ENCODE data around the gene NLN. TPM values are rescaled to one million over a fixed set of nuclear protein-coding genes. Genes with fewer than 3 reads are reported as not detected.
A peak's percentile ranks its signal among the peaks of the same experiment; 100 is the strongest.
"Not testable (repeated sequence)": the region's sequence is repeated elsewhere in the genome, so short reads cannot be mapped to it uniquely, and the experiment has no call there.

Gene NLN
- total RNA-seq, 4 donors from 2014 or later, result 2.2 to 17.3 (median 9.8) TPM

DNA sequence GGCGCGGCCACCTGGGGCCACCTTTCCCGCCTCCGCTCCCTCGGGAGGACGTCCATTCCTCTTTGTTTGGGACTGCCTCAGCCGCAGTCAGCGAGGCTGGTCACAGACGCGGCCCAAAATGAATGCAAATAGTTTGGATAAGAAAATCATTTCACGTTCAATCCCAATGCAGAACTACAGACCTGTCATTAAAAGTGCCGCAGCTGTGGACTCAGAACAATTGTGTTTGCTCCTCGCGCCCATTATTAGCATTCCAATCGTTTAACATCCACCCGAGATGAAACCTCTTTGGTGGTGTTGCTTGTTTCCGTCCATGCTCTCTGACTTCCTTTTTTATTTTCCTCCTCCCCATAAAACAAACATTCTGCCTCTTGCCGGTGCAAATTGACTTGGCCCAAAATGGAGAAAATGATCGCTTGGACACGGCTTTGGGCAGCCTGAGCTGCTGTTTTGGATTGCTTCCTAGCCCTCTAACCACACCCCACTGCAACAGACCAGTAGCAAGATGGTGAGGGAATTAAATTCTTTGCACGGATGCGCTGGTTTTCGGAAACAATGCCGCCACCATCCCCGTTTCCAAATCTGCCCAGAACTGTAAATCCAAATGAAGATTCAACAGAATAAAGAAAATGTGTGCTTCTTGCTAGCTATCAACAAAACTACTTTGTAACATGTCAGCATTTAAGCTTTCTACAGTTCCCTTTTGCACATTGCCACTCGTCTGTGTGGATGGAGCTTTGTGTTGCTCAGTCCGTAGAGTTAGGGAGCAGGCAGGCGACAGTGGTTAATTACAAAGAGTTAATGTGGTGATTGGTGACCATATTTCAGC lies 784 bp downstream of the NLN start:
- Histone ChIP-seq H3K27me3 (no peaks in the 10 kb centered on the region), H3K27ac (peak overlapping the region; percentile 41 to 92 (median 80)), H3K4me3 (peak overlapping the region; percentile 91 to 99 (median 96)), H3K36me3 (no peaks in the 10 kb centered on the region), H3K9me3 (no peaks in the 10 kb centered on the region), H3K4me1 (peaks cover 0 to 6% (median 2%) of the 10 kb centered on the region in 4 donors)
- TF ChIP-seq CTCF (IDR thresholded peaks at IDR 0.05) (no peak), POLR2A (IDR thresholded peaks at IDR 0.05) (no peak)
- no peak for DNase-seq

DNA sequence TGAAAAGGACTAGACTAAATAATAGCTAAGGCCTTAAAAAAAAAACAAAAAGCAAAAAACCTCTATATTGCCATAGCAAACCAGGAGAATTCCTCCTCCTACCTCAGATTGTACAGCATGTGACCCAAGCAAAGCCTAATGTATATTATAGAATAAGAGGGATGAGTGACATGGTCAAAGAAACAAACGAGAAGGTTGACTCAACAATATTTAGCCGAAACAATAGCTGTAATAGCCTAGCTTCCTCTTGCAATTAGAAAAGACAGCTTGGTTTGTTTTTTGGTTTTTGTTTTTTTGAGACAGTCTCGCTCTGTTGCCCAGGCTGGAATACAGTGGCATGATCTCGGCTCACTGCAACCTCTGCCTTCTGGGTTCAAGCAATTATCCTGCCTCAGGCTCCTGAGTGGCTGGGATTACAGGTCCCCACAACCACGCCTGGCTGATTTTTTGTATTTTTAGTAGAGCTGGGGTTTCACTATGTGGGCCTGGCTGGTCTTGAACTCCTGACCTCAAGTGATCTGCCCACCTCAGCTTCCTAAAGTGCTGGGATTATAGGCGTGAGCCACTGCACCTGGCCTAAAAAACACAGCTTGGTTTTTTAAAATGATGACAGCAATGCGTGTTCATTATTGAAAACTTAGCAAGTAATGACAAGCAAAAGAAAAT lies 5.6 kb downstream of the NLN start:
- TF ChIP-seq CTCF (IDR thresholded peaks at IDR 0.05) (no peak), POLR2A (IDR thresholded peaks at IDR 0.05) (no peak)
- no peaks in the 10 kb centered on the region for H3K4me1 ChIP-seq
- DNase-seq, result no peak
- H3K36me3 ChIP-seq, result no peaks in the 10 kb centered on the region
- no peak overlapping the region for H3K4me3 ChIP-seq
- no peaks in the 10 kb centered on the region for H3K27me3 ChIP-seq
- no peak overlapping the region for H3K27ac ChIP-seq
- no peaks in the 10 kb centered on the region for H3K9me3 ChIP-seq

- TF ChIP-seq CTCF (IDR thresholded peaks at IDR 0.05) (no peak), POLR2A (IDR thresholded peaks at IDR 0.05) (no peak)
- no peak overlapping the region for H3K27ac ChIP-seq
- DNase-seq, result no peak
These were observed 6.2 kb downstream of the NLN start for GRCh38 chr5:65728218-65728617.

GRCh38 chr5:65730910-65731309 lies 8.9 kb downstream of the NLN start:
- DNase-seq, result no peak
- no peak overlapping the region for H3K27ac ChIP-seq
- H3K9me3 ChIP-seq, result no peaks in the 10 kb centered on the region
- H3K4me3 ChIP-seq, result no peak overlapping the region
- no peaks in the 10 kb centered on the region for H3K27me3 ChIP-seq
- H3K4me1 ChIP-seq, result no peaks in the 10 kb centered on the region
- H3K36me3 ChIP-seq, result no peaks in the 10 kb centered on the region
- no peak for TF ChIP-seq CTCF (IDR thresholded peaks at IDR 0.05)
- TF ChIP-seq POLR2A (IDR thresholded peaks at IDR 0.05), result no peak

More at GRCh38 chr5:65728218-65728617, 6.2 kb downstream of the NLN start:
- H3K9me3 ChIP-seq, result no peaks in the 10 kb centered on the region
- H3K36me3 ChIP-seq, result no peaks in the 10 kb centered on the region
- H3K4me1 ChIP-seq, result no peaks in the 10 kb centered on the region
- no peak overlapping the region for H3K4me3 ChIP-seq
- no peaks in the 10 kb centered on the region for H3K27me3 ChIP-seq

DNA sequence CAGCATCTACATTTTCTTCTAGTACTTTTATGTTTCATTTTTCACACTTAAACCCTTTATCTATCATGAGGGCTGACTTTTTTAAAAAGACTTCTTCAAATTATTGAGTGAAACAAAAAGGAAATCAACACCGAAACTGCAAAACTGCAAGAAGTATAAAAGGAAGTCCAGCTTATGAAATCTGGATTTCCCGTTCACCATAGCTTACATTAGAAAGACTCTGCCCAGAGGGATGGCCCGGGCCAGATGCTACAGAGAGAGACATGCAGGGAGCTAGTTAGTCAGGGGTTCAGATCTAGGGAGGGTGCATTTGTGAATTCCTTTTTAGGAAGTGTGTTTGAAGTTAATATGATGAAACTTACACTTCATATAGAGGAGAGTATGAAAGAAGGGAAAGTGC lies 10.0 kb downstream of the NLN start:
- not testable (repeated sequence) for H3K9me3 ChIP-seq, H3K27me3 ChIP-seq, DNase-seq, H3K4me3 ChIP-seq, H3K36me3 ChIP-seq, H3K4me1 ChIP-seq, H3K27ac ChIP-seq

DNA sequence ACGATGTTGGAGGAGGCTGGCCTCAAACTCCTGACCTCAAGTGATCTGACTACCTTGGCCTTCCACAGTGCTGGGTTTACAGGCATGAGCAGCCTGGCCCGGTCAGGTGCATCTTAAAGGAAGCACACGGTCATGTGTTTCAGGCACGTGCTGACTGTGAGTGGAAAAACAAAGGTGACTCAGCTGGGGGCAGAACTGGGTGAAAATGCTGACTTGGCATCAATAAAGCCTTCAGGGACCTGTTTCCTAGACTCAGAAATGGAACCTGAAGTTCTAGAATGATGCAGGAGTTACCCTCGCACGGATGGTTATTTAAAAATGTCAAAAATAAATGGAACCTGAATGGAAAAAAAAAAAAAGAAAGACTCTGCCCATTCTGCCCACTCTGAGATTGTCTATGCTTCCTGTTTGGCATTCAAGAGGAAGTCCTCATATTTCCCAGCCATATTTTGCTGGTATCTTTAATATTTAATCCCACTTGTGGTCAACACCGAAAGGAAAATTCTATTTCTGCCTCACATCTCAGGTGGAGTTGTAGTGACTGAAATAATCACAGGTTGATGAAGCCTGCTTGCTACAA lies 12.3 kb downstream of the NLN start:
- H3K4me3 ChIP-seq, H3K27ac ChIP-seq, H3K36me3 ChIP-seq, H3K27me3 ChIP-seq, DNase-seq, H3K4me1 ChIP-seq, H3K9me3 ChIP-seq: not testable (repeated sequence)

All from Peyer's patch (tissue), 4 donors.